WERI-Rb-1 (cell line): ENCODE results near the gene LPP.

Experiments used
- DNase-seq: peaks from one replicate; pipeline ENCODE4 v3.0.0-alpha.2; 2020
- H3K27ac ChIP-seq: fragments of 250-450 bp; sonication (Bioruptor Pico); 2 replicates; pipeline ENCODE4 v1.5.1; 2020; ENCODE audit warnings: mild to moderate bottlenecking, moderate library complexity
- H3K27me3 ChIP-seq: fragments of 250-450 bp; sonication (Bioruptor Pico); 2 replicates; pipeline ENCODE4 v1.5.1; 2021; ENCODE audit warnings: mild to moderate bottlenecking, low read depth, moderate library complexity; ENCODE audit not compliant: insufficient read depth, severe bottlenecking
- H3K36me3 ChIP-seq: fragments of 250-450 bp; sonication (Bioruptor Pico); 2 replicates; pipeline ENCODE4 v1.5.1; 2020; ENCODE audit warnings: mild to moderate bottlenecking, moderate library complexity
- H3K4me3 ChIP-seq: 2 replicates; pipeline ENCODE4 v1.5.1; 2011; ENCODE audit warnings: low read depth, mild to moderate bottlenecking, control low read depth, low read length
- H3K9me3 ChIP-seq: fragments of 250-450 bp; sonication (Bioruptor Pico); 2 replicates; pipeline ENCODE4 v1.5.1; 2021; ENCODE audit warnings: mild to moderate bottlenecking, moderate library complexity; ENCODE audit not compliant: severe bottlenecking
- TF ChIP-seq, protein P1 (sequence below): IDR thresholded peaks from 2 replicates; pipeline ENCODE4 v1.5.1; 2011; ENCODE audit warnings: low read depth, mild to moderate bottlenecking, control low read depth, inconsistent platforms, low read length

Gene LPP

DNA sequence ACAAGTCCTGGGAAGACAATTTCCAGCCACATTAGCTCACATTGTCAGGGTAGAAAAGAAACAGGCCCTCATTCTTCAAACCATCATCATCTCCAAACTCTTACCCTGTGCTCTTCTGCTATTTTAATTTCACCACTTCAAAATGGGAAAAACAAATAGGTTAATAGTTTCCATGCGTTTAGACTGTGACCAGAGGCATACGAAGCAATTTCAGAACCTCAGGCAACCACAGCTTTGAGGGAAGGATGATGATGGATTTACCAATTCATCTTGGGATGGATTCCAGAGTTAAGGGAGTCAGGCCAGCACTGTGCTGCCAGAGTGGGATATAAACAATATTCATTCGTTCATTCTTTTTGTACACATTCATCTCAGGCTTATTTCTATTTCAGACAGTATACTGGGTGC is 710.0 kb downstream of the LPP start:
- no peak overlapping the region for H3K4me3 ChIP-seq
- H3K36me3 ChIP-seq, result no peaks in the 10 kb centered on the region
- no peaks in the 10 kb centered on the region for H3K9me3 ChIP-seq
- DNase-seq, result no peak
- H3K27ac ChIP-seq, result no peak overlapping the region
- TF ChIP-seq, protein P1, sequence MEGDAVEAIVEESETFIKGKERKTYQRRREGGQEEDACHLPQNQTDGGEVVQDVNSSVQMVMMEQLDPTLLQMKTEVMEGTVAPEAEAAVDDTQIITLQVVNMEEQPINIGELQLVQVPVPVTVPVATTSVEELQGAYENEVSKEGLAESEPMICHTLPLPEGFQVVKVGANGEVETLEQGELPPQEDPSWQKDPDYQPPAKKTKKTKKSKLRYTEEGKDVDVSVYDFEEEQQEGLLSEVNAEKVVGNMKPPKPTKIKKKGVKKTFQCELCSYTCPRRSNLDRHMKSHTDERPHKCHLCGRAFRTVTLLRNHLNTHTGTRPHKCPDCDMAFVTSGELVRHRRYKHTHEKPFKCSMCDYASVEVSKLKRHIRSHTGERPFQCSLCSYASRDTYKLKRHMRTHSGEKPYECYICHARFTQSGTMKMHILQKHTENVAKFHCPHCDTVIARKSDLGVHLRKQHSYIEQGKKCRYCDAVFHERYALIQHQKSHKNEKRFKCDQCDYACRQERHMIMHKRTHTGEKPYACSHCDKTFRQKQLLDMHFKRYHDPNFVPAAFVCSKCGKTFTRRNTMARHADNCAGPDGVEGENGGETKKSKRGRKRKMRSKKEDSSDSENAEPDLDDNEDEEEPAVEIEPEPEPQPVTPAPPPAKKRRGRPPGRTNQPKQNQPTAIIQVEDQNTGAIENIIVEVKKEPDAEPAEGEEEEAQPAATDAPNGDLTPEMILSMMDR, result no peak
- H3K27me3 ChIP-seq, result no peaks in the 10 kb centered on the region

DNA sequence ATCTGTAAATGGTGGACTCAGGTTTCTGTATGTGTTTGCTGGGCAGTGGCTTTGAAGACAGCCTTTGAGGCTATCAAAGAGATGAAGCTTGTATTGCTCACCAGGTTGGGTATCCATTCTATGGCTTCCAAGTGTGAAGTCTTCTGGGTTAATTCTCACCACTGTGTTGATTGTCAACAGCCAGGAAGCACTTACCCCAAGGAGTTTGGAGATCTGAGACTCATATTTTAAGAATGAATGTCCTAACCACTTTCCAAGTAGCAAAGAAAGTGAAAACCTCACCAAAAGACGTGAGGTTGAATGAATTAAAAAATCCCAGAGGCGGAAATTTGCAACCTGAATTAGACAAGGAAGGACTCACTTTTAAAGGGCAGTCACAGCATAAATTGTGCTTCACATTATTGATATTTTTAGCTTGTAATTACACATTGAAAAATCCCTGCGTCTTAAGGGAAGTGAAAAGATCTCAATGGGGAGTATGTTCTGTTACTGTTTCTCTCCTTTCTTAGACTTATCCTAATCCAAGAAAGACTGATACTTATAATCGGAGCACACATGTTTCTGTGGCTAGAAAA is 713.8 kb downstream of the LPP start:
- H3K27ac ChIP-seq, result no peak overlapping the region

DNA sequence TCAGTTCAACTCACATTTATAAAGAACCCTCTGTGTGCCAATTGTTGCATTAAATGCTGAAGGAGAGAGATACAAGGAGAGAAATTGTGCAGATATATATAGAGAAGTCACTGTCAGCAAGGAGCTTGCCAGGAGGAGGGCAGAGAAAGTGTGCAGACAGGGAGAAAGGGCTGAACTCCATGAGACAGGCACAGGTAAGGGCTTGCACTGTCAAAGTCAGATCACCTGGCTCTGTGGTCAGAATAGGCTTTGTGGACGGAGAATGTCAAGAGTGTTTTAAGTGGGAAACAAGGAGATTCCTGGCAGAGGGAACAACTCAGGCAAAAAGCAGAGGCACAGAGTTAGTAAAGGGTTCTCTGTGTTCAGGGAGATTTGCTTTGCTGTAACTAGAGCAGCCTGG is 714.8 kb downstream of the LPP start:
- no peaks in the 10 kb centered on the region for H3K36me3 ChIP-seq
- no peak overlapping the region for H3K27ac ChIP-seq
- H3K27me3 ChIP-seq, result no peaks in the 10 kb centered on the region
- no peak overlapping the region for H3K4me3 ChIP-seq
- no peak for DNase-seq
- TF ChIP-seq, protein P1, result no peak
- H3K9me3 ChIP-seq, result no peaks in the 10 kb centered on the region

More for the DNA sequence above, 713.8 kb downstream of the LPP start:
- H3K36me3 ChIP-seq, result no peaks in the 10 kb centered on the region
- H3K27me3 ChIP-seq, result no peaks in the 10 kb centered on the region
- H3K9me3 ChIP-seq, result no peaks in the 10 kb centered on the region
- no peak for DNase-seq
- TF ChIP-seq, protein P1, result no peak
- no peak overlapping the region for H3K4me3 ChIP-seq

DNA sequence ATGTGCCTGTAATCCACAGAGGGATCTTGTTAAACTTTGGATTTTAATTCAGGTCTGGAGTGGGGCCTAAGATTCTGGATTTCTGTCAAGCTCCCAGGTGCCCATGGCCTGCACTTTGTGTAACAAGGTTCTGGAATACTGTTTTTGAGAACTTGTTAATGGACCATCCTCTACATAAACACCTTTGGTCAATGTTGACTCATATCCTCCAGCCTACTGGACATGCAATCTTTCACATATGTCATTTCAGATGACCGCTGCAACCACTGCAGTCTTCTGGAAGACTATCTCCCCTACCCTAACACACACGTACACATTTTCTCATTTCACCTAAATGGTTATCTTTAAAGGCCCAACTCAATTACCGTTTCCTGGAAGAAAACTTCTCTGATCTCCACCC is 715.7 kb downstream of the LPP start:
- Histone ChIP-seq H3K9me3 (no peaks in the 10 kb centered on the region), H3K27ac (no peak overlapping the region), H3K27me3 (no peaks in the 10 kb centered on the region), H3K36me3 (no peaks in the 10 kb centered on the region), H3K4me3 (no peak overlapping the region)
- DNase-seq, result no peak
- TF ChIP-seq, protein P1, result no peak

DNA sequence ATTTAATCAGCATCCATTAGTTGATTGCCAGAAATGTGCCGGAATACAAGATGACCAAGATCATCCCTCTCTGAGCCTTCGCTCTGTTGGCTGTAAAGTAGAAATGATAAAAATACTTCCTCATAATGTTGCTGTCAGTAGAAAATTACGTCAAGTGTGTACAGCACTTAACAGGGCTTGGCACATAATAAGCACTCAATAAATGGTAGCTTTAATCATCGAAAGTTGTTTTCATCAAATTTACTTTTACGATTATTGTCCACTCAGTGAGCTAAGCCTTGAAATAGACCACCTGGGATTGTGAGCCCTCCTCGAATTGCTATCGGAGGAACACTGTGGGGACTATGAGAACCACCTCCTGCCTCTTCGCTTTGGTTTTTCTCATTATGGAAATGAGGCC is 716.5 kb downstream of the LPP start:
- no peaks in the 10 kb centered on the region for H3K27me3 ChIP-seq
- H3K36me3 ChIP-seq, result no peaks in the 10 kb centered on the region
- TF ChIP-seq, protein P1, result no peak
- no peak overlapping the region for H3K27ac ChIP-seq
- no peak for DNase-seq
- no peak overlapping the region for H3K4me3 ChIP-seq
- H3K9me3 ChIP-seq, result no peaks in the 10 kb centered on the region

DNA sequence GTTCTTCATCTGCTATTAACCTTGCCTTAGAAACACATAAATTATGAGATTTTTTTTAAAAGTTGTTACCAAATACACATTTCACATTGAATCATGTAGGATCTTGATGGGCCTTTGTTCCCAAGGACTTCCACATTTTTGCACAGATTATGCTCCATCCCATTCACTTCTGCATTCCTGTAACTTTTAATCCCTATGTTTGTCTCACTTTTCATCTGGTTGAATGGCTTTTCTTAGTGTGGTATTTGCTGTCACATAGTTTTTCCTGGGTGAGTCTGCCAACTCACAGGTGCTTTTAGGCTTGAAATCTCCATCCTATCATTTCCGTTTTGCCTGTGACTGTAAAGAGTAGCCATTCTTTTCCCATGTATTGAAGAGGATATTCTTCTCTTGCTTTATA is 720.6 kb downstream of the LPP start:
- no peak for DNase-seq

More for the DNA sequence above, 720.6 kb downstream of the LPP start:
- no peaks in the 10 kb centered on the region for H3K27me3 ChIP-seq
- H3K27ac ChIP-seq, result no peak overlapping the region
- H3K36me3 ChIP-seq, result no peaks in the 10 kb centered on the region
- TF ChIP-seq, protein P1, result no peak
- no peaks in the 10 kb centered on the region for H3K9me3 ChIP-seq
- H3K4me3 ChIP-seq, result no peak overlapping the region
